CMK (cell line): ENCODE measurements around the gene ASTN2.

ENCODE experiments used
- DNase-seq: peaks from one replicate; pipeline ENCODE4 v3.0.0-alpha.2; 2010; ENCODE audit warnings: low read depth

ASTN2 gene

DNA sequence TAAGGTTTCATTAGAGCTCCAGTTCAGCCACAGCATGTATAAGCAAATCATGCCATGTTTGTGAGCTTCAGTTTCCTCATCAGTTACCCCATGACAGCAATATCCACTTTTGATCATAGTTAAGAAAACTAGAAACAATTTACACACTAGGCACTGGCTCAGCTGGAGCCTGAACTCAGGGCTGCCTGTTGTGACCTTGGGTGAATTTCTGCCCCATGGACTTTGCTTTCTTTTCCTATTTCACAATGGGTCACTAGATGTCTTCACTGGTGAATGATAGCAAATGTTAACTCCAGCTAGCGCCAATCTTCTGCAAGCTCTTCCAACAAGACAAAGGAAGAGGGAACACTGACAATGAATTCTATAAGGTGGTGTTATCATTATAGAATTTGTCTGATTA, 961.1 kb downstream of the ASTN2 start:
- no peak for DNase-seq

DNA sequence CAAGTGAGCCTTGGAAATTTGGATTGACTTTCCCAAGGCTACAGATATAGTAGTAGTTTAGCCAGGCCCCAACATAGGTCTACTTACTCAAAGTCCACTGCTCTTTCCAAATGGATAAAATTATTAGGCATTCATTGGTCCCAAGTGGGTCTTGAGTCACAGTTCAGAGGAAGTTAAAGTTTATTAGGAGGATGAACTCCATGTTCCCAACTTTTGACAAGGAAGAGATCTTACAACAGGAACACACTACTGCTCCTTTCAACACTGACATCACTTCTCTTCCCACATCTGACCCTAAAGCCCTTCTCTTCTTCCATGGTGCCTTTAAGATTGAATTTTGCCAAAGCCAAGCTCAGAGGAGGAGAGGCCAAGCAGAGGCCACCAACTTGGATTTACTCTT, 962.2 kb downstream of the ASTN2 start:
- no peak for DNase-seq

DNA sequence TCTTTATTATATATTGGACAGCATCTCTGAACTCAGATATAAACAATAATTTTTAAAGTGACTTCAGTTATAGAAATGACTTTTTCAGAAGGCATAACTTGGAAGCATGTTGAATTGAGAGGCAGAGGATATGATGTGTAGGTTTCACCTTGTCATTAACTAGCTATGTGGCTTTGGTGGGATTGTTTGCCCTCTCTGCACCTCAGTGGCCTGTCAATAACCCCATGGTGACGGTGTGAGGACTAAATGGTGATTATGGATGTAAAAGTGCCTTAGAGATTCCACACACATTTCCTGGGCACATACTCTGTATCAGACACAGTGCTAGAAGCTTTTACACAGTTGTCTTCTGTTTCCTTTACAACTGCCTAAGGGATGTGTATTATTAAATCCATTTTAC, 962.6 kb downstream of the ASTN2 start:
- DNase-seq = no peak

DNA sequence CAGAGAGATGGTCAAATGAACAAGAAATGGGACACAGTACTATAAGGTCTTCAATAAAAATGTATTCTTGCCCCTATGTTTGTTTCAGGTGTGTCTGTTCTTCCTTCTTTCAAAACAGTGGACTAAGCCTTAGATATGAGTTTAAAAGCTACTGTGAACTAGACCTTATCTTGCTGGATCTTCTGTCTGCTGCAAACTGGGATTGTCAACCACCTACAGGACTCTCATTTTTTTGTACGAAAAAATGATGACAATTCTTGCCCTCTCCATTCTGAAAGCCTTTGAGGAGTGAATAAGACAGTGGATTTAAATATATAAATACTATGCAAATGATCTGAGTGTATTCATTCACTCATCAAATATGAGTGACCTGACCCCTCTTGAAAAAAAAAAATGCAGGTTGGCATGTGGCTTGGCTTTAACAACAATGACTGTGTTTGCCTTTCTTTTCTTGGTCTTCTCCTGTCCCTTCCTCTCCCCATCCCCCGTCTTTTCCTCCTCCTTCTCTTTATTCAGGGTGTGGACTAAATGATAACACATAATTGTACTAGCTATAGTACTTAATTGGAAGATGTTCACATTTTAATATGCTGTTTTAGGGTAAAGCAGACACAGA, 963.2 kb downstream of the ASTN2 start:
- no peak for DNase-seq

DNA sequence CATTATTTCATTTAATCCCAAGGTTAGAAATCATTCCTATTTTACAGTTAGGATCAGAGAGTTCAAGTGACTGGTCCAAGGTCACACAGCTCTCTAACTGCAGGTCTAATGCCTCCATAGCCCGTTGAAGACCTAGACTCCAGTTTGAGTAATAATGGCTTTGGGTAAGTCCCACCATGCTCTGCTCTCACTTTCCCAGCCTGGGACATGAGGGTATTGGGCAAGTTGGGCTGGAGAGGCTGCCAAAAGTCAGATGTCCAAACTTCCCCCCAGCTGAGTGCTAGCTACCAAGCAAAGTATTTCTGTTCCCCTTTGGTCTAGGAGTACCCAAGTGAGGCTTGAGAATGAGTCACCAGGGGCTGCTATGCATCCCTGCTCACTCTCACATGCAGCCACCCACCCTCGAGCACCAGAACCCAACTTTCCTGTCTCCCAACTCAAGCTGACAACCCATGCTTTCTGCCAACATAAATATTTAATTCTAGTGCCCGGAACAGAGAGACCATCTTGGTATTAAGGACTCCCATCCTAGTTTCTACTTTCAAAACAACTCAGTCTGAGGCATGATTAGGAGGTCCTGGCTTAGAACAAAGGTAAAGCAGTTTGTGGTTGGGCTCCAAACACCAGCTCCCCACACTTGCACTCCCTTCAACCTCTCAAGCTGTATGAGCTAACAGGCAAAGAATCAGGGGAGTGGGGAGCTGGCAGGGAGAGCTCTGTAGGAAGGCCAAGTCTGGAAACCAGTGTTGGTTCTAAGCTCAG, 964.3 kb downstream of the ASTN2 start:
- DNase-seq = no peak

DNA sequence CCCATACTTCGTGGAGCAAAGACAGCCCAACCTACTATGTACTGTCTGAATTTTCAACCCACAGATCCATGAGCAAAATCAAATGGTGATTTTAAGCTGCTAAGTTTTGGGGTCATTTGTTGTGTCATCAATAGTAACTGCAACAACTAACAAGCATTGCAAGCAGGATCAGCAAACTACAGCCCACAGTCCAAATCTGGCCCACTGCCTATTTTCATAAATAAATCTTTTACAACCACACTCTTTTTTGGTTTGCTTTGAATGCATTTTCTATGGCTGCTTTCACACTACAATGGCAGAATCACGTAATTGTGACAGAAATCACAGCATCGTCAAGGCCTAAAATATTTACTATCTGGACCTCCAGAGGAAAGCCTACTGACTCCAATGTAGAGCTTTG, 964.9 kb downstream of the ASTN2 start:
- DNase-seq = no peak

DNA sequence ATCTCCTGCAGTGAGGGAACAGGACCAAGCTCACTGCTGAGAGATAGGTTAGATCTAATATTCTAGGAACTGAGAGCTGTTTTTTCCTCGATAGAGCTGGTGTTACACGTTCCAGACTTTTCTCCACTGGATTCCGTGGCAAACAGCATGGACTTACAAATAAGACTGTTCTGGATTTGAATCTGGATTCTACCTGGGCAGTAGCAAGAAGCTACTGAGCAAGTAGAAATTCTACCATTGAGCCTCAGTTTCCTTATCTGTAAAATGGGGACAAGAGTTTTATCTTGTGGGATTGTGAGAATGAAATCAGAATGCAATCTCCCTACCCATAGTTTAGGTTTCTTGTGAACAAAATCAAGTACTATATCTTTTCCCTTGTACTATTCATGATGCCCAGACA, 966.4 kb downstream of the ASTN2 start:
- no peak for DNase-seq

DNA sequence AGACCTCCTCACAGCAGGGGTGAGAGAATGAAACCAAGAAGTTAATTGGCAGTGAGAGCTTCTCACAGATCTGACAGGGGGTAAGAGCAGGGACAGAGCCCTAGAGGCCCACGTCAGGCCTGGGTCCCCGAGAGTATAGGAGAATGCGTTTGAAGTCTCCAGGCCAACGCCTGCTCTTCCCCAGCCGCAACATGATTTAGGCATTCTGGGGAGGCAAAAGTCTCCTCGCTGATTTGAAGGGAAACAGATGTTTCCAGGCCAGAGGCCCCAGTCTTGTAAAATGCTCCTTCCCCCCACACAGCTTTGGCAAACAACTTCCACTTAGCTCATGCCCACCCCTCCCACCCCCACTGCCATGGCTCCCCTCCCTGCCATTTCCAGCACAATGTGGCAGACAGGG, 966.9 kb downstream of the ASTN2 start:
- no peak for DNase-seq

DNA sequence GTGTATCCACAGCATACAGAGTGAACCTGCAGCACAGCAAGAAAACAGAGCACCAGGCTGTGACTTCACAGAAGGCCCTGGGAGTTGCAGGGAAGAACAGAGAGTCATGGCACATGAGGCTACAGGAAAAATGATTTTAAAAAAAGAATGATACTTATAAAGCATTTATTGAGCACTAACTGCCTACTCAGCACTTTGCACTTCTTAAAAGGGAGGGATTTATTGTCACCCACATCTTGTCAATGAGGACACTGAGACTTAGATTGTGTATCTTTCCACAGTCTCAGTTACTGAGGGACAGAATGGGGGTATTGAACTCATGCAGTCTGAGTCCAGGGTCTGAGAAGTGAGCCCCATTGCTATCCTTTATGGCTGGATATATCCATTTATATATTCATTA, 972.3 kb downstream of the ASTN2 start:
- no peak for DNase-seq

DNA sequence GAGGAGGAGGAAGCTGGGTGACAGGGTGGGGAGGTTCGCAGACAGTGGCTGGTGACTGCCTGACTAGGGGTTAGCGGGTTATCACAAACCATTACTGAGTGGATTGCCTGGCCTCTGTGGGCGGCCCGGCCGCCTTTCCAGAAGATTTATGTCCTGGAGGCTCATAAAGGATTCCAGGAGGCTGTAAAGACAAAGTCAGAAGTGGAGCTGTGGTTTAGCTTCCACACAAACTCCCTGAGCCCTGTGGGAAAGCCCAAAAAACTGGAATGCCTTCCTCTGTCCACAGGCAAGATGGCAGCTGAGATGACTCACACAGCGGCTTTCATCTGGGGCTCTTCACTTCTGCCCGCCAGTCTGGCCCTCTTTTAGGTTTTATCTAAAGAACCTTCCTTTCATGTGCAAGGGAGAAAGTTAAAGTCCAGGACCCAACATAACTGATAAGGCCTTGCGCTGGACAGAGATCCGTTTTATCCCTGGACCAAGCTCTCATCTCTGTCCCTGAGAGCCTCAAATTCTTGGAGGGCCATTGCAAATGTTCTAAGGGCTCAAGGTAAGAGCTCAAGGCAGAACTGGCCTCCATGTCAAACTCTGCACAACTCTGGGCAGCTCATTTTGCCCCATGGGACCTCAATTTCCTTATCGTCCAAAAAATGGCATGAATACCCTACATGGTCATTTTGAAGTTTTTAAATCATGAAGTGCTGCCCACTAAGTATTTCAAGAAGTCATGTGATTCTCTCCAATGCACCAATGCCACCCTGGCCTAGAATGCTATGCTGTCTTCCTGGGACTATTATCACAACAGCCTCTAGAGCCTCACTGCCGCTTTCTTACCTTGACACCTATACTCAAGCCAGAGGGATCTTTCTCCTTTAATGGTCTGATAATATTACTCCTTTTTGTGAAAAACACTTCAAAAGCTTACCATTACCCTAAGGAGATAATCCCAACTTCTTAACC, 977.2 kb downstream of the ASTN2 start:
- DNase-seq = no peak

DNA sequence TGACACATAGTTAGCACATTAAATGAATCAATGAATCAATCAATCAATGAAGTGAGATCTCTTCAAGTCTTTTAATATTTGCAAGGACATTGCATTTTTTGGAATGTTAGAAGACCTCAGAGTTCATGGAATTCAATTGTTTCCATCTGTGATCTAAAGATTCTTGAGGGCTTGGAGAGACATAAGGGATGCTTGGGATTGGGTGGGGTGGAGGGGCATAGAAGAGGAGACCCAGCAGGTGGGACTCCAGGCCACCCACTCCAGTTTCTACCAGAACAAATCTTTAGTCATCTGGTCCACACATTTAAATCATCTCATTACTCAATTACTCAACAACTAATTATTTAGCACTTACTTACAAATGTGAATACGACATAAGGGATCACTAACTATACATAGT, 978.7 kb downstream of the ASTN2 start:
- no peak for DNase-seq

DNA sequence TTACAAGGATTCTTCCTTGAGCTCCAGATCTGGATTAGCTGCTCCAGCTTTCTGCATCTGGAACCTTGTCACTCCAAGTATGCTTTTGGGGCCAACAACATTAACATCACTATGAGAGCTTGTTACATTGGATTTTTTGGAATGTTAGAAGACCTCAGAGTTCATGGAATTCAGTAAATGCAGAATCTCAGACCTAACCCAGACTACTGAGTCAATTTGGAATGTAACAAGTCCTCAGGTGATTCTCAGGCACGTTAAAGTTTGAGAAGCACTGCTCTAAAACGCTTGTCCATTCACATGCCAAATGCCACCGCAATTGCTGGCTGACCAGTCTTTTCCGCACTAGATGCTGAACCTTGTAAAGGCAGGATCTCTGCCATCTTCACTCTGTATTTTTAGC, 979.2 kb downstream of the ASTN2 start:
- no peak for DNase-seq

DNA sequence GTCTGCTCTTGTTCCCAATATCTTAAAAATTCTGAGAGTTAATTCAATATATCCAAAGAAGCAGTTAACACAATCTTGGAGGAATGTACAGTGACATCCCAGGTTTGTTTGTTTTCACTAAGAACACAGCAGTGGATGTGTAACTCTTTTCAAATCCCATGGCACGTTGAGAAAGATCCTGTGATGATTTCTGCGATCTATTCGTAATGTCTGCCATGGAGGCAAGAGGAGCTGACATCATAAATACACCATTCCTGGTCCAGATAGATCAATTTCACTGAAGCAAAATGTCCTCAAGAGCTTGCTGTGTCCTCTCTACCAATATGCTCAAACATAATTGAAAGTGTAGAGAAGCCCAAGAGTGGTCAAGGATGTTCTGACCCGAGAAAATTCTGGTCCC, 980.5 kb downstream of the ASTN2 start:
- DNase-seq = no peak

DNA sequence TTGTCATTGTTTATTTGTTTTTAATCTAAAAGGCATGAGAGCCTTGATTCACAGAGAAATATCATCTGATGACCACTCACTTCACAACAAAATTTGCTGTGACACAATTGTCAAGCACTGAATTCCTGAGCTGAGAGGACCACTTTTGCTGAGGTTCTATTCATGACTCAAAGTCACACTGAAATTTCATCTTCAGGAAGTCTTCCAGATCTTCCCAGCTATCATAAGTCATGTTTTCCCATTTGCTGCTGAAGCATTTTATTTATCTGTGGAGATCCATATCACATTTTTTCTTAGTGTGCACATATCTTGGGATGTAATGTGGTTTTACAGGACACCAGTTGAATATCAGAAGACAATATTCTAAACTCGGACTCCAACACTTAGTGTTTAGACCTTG, 982.8 kb downstream of the ASTN2 start:
- DNase-seq = no peak

DNA sequence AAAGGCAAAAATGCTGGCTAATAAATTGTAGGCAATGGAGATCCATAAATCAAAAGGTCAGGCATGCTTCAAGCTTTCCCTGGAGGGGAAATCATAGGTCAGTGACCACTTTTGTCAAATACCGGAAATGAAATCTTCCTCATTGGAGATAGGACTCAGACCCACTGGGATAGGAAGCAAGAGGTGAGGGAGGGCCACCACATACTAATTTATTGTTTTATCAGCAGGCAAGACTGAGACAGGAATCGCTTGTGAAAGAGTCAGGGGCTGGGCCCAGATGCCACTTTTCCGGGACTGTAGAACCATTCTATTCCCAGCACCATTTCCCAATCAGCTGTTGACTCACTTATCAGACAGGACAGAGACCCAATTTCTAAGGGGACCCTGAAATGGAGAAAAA, 984.0 kb downstream of the ASTN2 start:
- no peak for DNase-seq

DNA sequence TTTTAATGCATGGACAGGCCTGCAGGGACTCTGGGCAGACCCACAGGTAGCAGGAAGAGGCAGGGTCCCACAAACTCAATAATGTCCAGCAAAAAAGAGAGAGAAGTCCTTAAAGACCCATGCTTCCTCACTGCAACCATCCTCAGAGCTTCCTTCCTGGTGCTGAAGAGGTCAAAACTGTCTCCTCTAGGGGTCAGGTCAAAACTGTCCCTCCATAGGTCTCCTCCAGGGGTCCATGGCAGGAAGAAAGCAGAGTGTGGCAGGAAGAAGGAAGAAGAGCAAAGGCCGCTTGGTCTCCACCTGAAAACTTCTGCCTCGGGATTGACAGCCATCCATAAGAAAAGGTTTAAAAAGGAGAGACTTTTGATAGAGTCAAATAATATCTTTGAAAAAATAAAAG, 989.6 kb downstream of the ASTN2 start:
- DNase-seq = no peak

DNA sequence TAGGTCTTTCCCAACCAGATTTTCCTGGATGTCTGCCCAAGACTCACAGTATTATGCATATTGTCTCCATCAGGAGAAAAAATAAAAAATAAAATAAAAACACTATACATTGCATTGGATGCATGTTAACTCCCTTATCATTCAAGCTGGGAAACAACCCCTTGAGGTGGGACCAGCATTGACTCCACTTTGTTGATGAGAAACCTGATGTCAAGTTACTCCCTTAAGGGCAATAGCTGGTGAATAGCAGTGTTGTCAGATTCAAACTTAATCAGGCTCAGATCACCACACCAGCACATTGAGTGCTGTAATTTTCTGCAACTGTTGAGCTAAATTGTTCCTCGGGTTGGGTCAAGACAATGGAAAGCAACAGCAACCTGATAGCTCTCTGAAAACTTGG, 991.7 kb downstream of the ASTN2 start:
- DNase-seq = no peak

DNA sequence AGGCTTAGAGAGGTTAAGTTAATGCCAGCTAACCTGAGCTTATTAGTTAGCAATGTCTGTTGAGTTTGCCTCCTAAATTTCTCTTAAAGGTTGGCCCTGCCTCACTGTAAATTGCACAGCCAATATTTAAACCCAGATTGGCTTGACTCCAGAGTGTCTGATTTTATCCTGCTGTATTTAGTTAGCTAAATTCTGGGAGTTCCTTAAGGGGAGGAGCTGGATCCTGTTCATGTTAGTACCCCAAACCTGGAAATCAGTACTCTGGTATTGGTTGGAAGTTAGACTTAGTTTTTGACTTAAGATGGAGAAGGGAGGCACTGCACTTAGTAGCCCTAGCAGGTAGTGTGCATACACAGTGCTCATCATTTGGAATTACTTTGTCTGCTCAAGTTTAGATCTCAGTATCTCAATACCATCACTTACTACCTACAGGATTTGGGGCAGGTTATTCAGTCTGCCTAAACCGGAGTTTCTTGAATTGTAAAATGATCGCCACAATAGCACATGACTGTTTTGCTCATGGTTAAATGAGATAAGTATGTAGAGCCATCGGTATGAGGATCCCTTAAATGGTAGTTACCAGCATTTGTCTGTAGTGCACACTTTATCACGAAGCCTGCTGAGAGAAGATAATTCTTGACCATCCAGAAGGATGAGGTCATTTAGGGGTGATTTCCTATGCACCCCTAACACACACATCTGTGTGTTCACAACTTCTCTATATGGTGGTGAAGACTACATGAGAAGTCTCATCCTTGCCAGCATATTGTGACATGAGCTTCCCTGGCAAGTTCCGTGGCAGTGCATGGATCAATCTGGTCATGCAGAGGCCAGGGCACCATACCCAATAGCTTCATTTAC, 992.5 kb downstream of the ASTN2 start:
- DNase-seq = no peak

DNA sequence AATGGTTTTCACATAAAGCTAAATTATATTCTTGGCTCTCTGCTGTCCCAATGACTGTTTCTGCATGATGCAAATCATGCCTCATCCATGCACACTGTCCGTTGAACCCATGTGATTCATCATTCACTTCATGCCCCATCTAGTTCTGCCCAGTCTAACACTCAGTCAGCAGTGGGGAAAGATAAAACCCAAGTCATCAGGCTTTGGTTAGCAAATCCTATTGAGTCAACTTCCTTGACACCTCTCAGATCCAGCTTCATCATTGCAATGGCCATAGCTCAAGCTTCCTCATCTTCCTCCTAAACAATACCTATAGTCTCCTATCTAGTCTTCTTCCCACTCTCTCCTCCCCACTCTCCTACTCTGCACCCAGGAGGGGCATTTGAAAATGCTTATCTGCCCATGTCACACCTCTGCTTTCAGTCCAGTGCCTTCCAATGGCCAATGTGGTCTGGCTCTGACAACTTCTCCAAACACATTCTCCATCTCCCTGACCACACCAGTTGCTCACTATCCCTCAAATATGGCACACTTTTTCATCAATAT, 993.8 kb downstream of the ASTN2 start:
- DNase-seq = peak; percentile 8

DNA sequence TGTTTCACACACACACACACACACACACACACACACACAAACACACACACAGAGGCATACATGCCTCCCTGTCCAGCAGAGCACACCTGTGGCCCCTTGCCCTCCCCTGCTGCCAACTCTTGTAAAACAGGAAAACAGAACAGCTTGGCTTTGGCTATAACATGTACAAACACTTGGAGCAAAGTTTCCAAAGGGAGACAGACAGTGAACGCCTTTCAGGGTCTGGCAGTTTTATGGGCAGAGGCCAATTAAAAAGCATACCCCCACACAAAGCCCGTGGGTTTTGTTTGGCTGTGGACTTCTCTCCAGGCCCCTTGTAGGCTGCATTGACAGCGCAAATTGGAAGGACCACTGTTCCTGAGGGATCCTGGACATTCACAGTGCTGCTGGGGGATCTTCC, 995.7 kb downstream of the ASTN2 start:
- no peak for DNase-seq

DNA sequence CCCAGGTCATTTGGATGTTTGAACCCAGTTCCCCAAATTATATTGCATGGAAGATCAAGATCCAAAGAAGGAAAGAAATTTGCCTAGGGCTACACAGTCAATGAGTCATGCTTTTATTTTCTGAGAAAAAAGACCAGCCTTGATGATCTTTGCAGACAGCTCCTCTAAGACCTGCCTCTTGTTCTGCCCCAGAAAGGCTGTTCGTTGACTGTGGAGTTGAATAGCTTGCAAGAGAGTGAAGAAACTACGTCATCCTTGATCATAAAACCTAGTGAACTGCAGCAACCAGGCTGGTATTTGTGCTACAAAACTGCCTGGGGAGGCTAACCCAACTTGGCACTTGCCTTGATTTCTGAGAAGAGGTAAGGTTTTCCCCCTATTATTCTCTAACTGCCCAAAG, 997.4 kb downstream of the ASTN2 start:
- DNase-seq = no peak

DNA sequence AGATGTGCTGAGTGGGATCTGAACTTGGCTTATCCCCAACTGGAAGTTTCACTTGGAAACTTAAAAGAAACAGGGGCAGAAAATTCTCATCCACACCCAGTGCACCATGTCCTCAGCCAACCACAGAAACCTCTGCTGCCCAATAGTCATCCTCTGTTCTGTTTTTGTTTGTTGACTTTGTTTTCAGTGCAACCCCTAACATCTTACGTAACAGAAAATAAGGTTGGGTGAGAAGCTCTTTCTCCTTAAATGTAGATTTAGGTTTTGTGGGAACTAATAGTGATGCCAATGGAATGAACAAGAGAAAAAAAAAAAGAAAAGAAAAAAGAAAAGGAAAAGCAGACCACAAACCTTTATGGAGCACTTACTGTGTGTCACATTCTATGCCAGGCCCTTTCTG, 998.4 kb downstream of the ASTN2 start:
- no peak for DNase-seq
